ENCODE measurements around the gene MPRIP. TPM values are rescaled to one million over a fixed set of nuclear protein-coding genes. Genes with fewer than 3 reads are reported as not detected.

MPRIP gene
- total and polyA plus RNA-seq, 4 donors: 87.7 to 186 (median 162) TPM

DNA sequence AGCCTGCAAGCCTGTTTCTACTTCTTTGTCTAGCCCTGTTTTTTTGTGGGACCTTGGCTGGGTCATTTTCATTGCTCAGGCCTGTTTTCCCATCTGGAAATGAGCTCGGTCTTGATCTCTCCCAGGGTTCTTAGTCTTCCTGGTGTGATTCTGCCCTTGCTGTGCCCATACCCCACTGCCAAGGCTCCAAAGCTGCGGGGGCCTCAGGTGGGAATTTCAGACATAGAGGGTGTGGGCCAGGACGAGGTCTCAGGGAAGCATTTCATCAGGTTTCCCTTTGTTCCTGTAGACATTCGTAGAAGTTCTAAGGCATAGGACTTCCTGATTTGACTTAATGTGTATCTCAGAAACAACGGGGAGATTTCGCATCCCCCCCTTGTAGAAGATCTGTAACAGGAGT is 5.8 kb downstream of the MPRIP start:
- peaks cover 47% of the 10 kb centered on the region for H3K4me1 ChIP-seq (ENCODE audit: control insufficient read depth, insufficient read depth, low read length)
- H3K27me3 ChIP-seq (ENCODE audit: control insufficient read depth, insufficient read depth, low read length): no peaks in the 10 kb centered on the region

DNA sequence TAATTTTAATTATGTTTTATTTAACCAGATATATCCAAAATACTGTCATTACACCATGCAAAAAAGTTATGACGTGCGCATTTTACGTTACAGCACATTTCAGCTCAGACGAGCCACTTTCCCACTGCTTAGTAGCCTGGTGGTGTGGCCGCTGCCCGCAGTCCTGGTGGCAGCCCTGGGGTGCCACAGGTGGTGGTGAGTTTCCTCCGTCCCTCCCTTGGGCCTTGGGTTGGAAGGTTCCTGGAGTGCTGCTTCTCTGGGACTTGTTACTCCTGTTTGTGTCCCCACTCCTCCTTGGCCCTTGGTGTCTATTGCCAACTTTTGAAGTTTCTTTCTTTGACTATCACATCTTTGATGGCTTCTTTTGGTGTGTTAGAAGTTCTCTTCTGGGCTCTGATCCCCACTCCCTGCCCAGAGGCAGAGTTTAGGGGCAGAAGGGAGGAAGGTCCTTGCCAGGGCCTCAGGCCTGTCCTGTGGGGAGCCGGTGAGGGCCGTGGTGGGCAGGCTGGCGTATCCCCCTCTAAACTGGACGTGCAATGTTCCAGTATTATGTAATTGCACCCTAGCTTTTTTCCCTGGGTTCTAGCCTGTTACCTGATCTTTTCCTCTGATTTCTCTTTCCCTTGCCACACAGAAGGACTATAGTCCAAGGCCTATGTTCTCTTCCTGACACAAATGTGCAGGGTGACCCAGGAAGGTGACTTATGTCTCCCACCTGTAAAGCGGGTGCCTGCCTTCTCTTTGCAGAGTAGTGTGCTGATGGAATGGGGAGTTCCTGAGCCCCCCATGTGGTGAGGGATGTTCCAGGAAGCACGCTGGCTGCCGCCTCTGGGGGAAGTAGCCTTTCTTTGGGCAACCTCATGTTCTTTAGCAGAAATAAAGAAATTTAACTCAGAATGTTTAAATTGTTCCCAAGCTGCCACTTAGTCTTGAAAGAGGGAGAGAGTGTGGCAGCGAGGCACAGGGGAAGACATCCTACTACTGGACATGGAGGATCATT is 8.4 kb downstream of the MPRIP start:
- no peak overlapping the region for H3K27ac ChIP-seq (ENCODE audit: low read depth, low read length)
- H3K4me3 ChIP-seq (ENCODE audit: low read depth, low read length): no peak overlapping the region
- no peaks in the 10 kb centered on the region for H3K27me3 ChIP-seq (ENCODE audit: control insufficient read depth, insufficient read depth, low read length)
- H3K36me3 ChIP-seq (ENCODE audit: control insufficient read depth, insufficient read depth, low read length): peaks cover 14% of the 10 kb centered on the region
- 82% methylated on average over 8 of the region's 15 CpGs for WGBS (ENCODE audit: insufficient coverage)
- DNase-seq (ENCODE audit: low read depth in 4 of 6, low spot score in 6 of 6): no peak
- H3K4me1 ChIP-seq (ENCODE audit: control insufficient read depth, insufficient read depth, low read length): peaks cover 38% of the 10 kb centered on the region
- H3K9me3 ChIP-seq (ENCODE audit: control insufficient read depth, insufficient read depth, low read length): no peaks in the 10 kb centered on the region

More for the DNA sequence above, 5.8 kb downstream of the MPRIP start:
- no peak overlapping the region for H3K4me3 ChIP-seq (ENCODE audit: low read depth, low read length)
- H3K27ac ChIP-seq (ENCODE audit: low read depth, low read length): no peak overlapping the region
- no peaks in the 10 kb centered on the region for H3K9me3 ChIP-seq (ENCODE audit: control insufficient read depth, insufficient read depth, low read length)
- no peak for DNase-seq (ENCODE audit: low read depth in 4 of 6, low spot score in 6 of 6)
- peaks cover 14% of the 10 kb centered on the region for H3K36me3 ChIP-seq (ENCODE audit: control insufficient read depth, insufficient read depth, low read length)
- WGBS (ENCODE audit: insufficient coverage): 85% methylated on average over 3 of the region's 6 CpGs

DNA sequence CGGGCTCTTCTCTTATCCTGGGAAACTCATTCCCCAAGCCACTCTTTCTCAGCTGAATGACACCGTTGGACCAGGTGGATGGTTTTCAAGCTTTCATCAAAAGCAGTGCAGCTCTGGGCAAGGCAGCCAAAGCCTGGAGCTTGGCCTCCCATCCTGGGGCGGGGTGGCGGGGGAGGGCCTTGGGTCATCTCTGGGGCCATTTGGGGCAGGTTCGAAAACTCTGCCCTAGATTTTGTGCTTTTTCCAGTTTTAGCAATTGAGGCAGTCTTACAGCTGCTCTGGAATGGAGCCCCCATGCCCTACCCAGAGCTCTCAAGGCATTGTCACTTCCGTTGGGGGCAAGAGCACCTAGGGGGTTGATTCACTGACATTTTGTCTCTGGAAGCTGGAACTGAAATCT is 9.1 kb downstream of the MPRIP start:
- no peak for DNase-seq (ENCODE audit: low read depth in 4 of 6, low spot score in 6 of 6)
- H3K9me3 ChIP-seq (ENCODE audit: control insufficient read depth, insufficient read depth, low read length): no peaks in the 10 kb centered on the region
- no peak overlapping the region for H3K27ac ChIP-seq (ENCODE audit: low read depth, low read length)
- H3K27me3 ChIP-seq (ENCODE audit: control insufficient read depth, insufficient read depth, low read length): no peaks in the 10 kb centered on the region
- H3K36me3 ChIP-seq (ENCODE audit: control insufficient read depth, insufficient read depth, low read length): peaks cover 15% of the 10 kb centered on the region
- 100% methylated on average over 3 of the region's 6 CpGs for WGBS (ENCODE audit: insufficient coverage)
- H3K4me3 ChIP-seq (ENCODE audit: low read depth, low read length): no peak overlapping the region
- peaks cover 44% of the 10 kb centered on the region for H3K4me1 ChIP-seq (ENCODE audit: control insufficient read depth, insufficient read depth, low read length)

DNA sequence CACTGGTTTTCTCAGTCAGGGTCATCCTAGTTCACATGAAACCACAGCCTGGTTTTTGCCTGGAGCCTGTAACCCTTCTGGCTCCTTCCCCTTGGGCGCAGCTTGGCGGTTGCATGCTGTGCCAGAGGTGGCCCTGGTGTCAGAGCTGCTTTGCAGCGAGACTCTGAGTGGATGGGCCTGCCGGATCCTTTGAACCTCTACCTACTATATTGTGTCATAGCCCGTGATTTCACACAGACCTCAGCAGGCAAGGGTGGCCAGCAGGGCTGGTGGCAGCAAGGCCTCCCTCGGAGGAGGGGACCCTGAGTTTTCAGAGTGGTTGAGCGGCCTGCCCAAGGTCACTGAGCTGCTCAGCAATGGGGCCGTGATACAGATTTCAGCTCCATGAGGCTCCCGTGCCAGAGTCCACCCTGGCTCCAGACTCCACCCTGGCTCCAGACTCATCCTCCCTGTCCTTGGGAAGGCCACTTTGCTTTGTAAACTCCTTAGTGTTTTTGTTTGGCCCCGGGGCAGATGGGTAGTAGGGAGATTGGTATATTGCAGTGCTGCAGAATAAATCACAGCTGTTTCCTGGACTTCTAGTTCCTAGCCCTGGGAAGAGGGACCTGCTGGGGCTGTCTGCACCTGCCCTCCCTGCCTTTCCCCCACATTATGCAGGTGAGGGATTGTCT is 9.7 kb downstream of the MPRIP start:
- Histone ChIP-seq H3K27ac (ENCODE audit: low read depth, low read length) (no peak overlapping the region), H3K27me3 (ENCODE audit: control insufficient read depth, insufficient read depth, low read length) (no peaks in the 10 kb centered on the region), H3K4me1 (ENCODE audit: control insufficient read depth, insufficient read depth, low read length) (peaks cover 45% of the 10 kb centered on the region), H3K36me3 (ENCODE audit: control insufficient read depth, insufficient read depth, low read length) (peaks cover 17% of the 10 kb centered on the region), H3K4me3 (ENCODE audit: low read depth, low read length) (no peak overlapping the region), H3K9me3 (ENCODE audit: control insufficient read depth, insufficient read depth, low read length) (no peaks in the 10 kb centered on the region)
- 84% methylated on average over 8 of the region's 10 CpGs for WGBS (ENCODE audit: insufficient coverage)
- no peak for DNase-seq (ENCODE audit: low read depth in 4 of 6, low spot score in 6 of 6)

DNA sequence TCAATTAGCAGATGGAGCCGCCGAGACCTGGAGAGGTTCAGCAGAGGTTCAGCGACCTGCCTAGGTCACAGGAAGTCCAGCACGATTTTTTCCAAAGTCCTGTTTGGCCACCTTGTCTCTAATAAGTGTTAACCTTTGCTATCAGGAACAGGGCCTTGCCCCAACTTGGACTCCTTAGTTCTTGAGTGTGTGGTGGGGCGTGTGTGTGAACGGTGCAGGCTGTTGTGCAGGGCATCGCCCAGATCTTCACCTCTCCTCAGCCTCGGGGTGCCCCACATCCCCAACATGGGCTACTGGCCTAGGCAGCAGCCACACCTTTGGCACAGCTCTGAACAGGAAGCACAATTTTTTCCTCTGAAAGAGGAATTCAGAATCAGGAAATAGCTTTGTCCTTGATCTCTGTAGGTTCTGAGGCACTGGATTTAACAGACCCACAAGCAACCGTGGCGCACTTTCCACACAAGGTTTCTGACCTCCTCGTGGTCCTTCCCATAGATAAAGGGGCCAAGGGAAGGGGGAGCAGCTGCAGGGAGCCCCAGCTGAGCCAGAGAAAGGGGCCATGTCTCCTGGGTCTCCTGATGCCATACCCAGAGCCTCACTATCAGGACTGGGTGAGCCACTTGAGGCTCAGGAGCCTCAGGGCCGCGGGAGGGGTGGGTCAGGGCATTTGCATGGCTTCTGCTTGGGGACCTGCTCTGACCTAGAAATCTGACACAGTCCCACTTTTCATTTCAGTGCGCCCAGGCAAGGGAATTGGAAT is 10.4 kb downstream of the MPRIP start:
- H3K27ac ChIP-seq (ENCODE audit: low read depth, low read length): no peak overlapping the region
- DNase-seq (ENCODE audit: low read depth in 4 of 6, low spot score in 6 of 6): no peak
- no peaks in the 10 kb centered on the region for H3K9me3 ChIP-seq (ENCODE audit: control insufficient read depth, insufficient read depth, low read length)
- 87% methylated on average over 8 of the region's 14 CpGs for WGBS (ENCODE audit: insufficient coverage)
- H3K27me3 ChIP-seq (ENCODE audit: control insufficient read depth, insufficient read depth, low read length): no peaks in the 10 kb centered on the region
- H3K4me1 ChIP-seq (ENCODE audit: control insufficient read depth, insufficient read depth, low read length): peaks cover 50% of the 10 kb centered on the region
- H3K36me3 ChIP-seq (ENCODE audit: control insufficient read depth, insufficient read depth, low read length): peaks cover 23% of the 10 kb centered on the region
- H3K4me3 ChIP-seq (ENCODE audit: low read depth, low read length): no peak overlapping the region

DNA sequence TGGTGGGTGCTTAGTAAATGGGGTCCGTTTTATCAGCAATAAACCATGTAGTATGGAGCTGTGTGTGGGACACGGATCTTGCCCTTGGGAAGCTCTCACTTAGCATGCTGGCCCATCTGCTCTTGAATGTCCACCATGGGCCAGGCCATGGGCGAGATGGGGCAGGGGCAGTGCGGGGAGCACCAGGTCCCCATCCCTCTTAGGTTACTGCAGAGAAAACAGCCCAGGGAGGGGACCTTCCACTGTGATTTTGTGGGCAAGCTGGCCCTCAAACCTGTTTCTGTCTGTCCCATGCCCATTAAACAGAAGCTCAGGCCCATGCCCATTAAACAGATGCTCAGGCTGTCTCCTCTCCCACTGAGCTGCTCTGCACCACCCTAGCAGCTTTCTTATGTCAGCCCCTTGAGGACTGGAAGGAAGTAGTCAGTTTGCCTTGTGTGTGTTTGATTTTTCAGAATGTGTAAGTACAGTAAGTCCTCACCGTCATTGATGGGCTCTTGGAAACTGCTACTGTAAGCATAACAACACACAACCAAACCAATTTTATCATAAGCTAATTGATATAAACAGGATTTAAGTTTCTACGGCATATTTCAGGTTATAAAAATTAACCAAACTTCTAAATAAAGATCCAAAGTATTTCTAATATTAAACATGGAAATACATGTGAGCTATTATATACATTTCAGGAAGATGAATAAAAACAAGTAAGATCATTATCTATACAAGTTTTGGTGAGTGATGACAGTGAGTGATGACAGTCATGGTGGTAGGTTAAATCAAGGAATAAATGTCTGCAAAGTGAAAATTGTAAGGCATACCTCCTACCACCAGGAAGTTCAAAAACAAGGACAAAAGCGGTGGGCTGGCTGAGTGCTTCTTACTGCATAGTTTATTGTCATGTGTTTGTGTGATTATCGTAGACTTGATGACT is 11.5 kb downstream of the MPRIP start:
- DNase-seq (ENCODE audit: low read depth in 4 of 6, low spot score in 6 of 6): no peak
- H3K27ac ChIP-seq (ENCODE audit: low read depth, low read length): no peak overlapping the region
- no peaks in the 10 kb centered on the region for H3K9me3 ChIP-seq (ENCODE audit: control insufficient read depth, insufficient read depth, low read length)
- no peak overlapping the region for H3K4me3 ChIP-seq (ENCODE audit: low read depth, low read length)
- H3K4me1 ChIP-seq (ENCODE audit: control insufficient read depth, insufficient read depth, low read length): peaks cover 50% of the 10 kb centered on the region
- peaks cover 31% of the 10 kb centered on the region for H3K36me3 ChIP-seq (ENCODE audit: control insufficient read depth, insufficient read depth, low read length)
- 91% methylated on average over 5 of the region's 8 CpGs for WGBS (ENCODE audit: insufficient coverage)
- H3K27me3 ChIP-seq (ENCODE audit: control insufficient read depth, insufficient read depth, low read length): no peaks in the 10 kb centered on the region

DNA sequence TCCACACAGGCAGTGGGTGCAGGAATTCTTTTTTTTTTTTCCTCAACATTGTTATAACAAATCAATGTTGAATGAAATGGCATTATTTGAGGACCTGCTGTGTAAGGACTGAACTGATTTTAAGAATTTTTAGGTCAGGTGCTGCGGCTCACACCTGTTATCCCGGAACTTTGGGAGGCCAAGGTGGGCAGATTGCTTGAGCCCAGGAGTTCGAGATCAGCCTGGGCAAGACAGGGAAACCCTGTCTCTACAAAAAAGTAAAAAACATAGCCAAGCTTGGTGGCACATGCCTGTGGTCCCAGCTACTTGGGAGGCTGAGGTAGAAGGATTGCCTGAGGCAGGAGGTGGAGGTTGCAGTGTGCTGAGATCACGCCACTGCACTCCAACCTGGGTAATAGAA is 12.4 kb downstream of the MPRIP start:
- DNase-seq (ENCODE audit: low read depth in 4 of 6, low spot score in 6 of 6): no peak

DNA sequence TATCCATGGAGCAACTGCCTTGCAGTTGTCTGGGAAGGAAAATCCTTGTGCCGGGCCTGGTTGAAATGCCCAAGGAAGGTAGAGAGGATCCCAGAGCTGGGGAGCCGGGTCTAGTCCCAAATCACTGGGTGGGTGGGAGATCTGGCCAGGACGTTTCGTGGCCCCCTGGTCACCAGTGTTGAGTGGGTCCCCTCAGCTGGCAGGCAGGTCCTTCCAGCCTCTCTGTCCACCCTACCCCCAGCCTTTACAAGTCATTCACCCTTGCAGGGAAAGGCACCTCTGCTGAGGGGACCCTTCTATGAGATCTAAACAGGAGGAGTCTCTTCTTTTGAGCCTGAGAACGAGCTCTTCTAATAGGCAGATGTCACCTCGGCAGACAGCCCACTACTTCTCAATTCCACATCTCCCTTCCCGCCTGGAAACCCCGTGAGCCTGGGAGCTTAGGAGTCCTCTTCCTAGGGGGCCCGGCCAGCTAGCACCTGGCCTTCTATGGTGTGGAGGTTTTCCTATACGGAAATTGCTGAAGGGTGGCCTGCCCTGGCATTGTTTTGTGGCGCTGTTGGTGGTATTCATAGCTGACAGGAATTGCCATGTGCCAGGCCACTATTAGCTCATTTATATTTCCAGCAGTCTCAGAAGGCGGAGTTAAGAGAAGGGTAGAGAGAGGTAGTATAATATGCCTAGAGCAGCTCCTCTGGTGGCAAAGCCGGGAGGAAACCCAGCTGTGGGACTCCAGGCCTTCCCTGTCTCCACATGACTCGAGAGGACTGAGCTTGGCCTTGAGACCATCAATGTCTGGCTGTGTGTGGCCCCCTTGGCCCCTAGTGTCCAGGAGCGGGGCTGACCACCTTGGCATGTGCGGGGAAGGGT is 13.3 kb downstream of the MPRIP start:
- Histone ChIP-seq H3K9me3 (ENCODE audit: control insufficient read depth, insufficient read depth, low read length) (no peaks in the 10 kb centered on the region), H3K4me1 (ENCODE audit: control insufficient read depth, insufficient read depth, low read length) (peaks cover 52% of the 10 kb centered on the region), H3K4me3 (ENCODE audit: low read depth, low read length) (no peak overlapping the region), H3K27me3 (ENCODE audit: control insufficient read depth, insufficient read depth, low read length) (no peaks in the 10 kb centered on the region), H3K27ac (ENCODE audit: low read depth, low read length) (no peak overlapping the region), H3K36me3 (ENCODE audit: control insufficient read depth, insufficient read depth, low read length) (peaks cover 41% of the 10 kb centered on the region)
- no peak for DNase-seq (ENCODE audit: low read depth in 4 of 6, low spot score in 6 of 6)
- 71% methylated on average over 7 of the region's 16 CpGs for WGBS (ENCODE audit: insufficient coverage)

More for the DNA sequence above, 12.4 kb downstream of the MPRIP start:
- H3K36me3 ChIP-seq (ENCODE audit: control insufficient read depth, insufficient read depth, low read length): peaks cover 37% of the 10 kb centered on the region
- no peaks in the 10 kb centered on the region for H3K27me3 ChIP-seq (ENCODE audit: control insufficient read depth, insufficient read depth, low read length)
- no peak overlapping the region for H3K27ac ChIP-seq (ENCODE audit: low read depth, low read length)
- H3K4me1 ChIP-seq (ENCODE audit: control insufficient read depth, insufficient read depth, low read length): peaks cover 50% of the 10 kb centered on the region
- no peaks in the 10 kb centered on the region for H3K9me3 ChIP-seq (ENCODE audit: control insufficient read depth, insufficient read depth, low read length)
- WGBS (ENCODE audit: insufficient coverage): 100% methylated on average over 3 of the region's 4 CpGs
- H3K4me3 ChIP-seq (ENCODE audit: low read depth, low read length): no peak overlapping the region
